ENCODE data around the gene GAB2. TPM values are rescaled to one million over a fixed set of nuclear protein-coding genes. Genes with fewer than 3 reads are reported as not detected.

The GAB2 gene
- polyA plus RNA-seq, 1 donor: 12.6 TPM

- no peak for DNase-seq (ENCODE audit: low read depth)
Observed at GRCh38 chr11:78344094-78344493, 73.5 kb downstream of the GAB2 start.

DNA sequence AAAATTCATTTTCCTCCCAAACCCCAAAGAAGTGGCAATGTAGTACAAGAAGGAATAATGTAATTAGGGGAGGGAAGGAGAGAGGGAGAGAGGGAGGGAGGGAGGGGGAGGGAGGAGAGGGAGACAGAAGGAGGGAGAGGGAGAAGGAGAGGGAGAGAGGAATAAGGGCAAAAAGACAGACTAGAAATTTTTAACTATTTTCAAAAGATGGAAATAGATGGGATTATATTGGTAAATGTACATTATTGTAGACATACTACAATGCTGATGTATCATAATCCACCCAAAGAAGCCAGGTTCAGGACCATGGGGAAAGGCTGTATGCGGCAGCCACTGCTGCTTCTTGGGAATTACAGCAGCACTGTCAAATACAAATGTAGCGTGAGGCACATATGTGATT lies 74.3 kb downstream of the GAB2 start:
- no peak for DNase-seq (ENCODE audit: low read depth)

DNA sequence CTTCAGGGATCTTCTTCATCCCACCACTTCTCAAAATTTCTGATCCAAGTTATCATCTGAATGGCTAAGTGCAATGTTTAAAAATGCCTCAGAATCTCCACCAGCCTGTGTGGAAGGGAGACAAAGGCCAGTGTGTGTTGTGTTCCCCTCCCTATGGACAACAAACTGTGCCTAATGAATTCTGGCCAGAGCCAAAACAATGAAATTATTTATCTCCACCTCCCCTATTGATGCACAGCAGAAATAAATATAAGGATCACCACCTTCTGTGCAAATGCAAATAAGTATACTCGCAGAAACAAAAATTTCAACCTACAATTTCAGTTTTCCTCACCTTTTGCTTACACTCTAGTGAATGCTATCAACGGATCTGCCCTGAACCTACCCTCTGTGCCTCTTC lies 75.8 kb downstream of the GAB2 start:
- DNase-seq (ENCODE audit: low read depth): no peak

DNA sequence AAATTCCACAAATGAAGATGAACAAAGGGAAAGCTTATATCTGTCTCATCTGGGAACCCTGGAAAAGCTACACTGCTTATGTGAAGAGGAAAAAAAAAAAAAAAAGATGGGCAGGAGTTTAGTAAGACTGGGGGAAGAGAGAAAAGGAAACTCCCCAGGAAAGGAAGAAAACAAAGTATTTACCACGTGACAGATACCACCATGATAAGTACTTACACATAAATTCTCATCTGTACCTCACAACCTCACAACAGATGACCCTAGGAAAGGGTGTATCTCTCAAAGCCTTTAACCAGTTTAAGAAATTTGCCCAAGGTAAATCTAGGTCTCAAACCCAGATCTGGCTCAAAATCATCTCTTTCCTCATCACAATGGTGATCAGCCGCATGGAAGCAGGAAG lies 77.1 kb downstream of the GAB2 start:
- no peak for DNase-seq (ENCODE audit: low read depth)

DNA sequence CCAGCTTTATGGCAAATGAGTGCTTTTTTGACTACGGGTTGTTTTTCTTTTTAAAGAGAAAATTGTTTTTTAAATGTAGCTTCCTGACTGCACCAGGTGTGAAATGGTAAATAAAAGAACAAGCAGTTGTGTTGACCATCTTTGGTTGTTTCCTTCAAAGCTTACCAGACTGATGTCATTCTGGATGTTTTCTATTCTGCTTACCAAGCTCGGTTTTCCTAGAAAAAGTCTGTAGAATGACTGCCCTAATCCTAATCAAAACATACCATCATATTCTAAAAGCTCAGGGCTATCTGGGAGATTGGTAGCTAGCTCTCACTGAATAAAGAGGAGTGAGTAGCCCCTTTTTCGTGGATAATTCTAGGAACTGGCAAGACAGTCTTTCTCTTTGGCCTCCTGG lies 77.7 kb downstream of the GAB2 start:
- DNase-seq (ENCODE audit: low read depth): no peak

DNA sequence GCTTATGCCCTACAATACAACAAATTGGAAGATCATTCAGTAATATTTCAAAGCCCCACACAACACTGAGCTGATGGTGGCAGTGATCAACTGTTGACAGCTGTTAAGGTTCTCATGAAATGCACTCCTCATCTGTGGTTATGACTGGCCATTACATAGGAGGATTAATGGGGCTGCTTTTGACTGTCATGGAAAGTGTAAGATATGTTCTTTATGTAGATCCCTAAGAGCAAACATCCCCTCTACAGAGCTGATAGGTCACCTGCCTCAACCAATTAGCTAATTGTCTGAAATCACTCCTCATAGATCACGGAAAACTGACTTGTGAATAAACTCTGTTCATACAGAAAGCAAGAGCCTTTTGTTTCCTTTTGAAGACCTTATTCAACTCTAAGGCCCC lies 78.1 kb downstream of the GAB2 start:
- DNase-seq (ENCODE audit: low read depth): no peak

DNA sequence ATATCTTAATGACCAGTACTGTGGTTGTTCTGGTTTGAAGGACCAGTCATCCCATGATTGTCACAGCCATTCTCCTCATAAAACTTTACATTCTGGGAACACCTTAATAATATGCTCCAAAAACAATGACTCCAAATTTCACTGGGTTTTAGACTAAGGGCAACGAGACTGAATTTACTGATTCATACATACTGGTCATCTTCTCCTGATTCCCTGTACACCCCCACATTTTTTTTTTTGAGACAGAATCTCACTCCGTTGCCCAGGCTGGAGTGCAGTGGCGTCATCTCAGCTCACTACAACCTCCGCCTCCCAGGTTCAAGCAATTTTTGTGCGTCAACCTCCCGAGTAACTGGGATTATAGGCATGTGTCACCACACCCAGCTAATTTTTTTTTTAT lies 78.9 kb downstream of the GAB2 start:
- no peak for DNase-seq (ENCODE audit: low read depth)

DNA sequence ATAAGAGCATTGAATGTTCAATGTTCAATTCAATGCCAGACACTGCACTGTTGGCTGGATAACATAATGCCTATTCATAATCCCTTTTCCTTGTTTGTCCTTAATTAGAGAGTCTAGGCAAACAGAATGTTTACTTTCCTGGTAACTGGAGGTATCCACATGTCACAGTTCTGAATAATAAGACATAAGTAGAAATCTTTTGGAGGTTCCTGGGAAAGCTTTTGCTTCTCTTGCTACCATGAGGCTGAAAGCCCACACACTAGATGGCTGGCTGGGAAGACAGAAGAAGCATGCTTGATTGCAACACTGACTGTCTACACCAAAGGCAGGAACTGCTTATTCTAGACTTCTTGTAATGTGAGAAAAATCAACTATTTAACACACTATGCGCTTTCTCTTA lies 79.5 kb downstream of the GAB2 start:
- DNase-seq (ENCODE audit: low read depth): no peak

DNA sequence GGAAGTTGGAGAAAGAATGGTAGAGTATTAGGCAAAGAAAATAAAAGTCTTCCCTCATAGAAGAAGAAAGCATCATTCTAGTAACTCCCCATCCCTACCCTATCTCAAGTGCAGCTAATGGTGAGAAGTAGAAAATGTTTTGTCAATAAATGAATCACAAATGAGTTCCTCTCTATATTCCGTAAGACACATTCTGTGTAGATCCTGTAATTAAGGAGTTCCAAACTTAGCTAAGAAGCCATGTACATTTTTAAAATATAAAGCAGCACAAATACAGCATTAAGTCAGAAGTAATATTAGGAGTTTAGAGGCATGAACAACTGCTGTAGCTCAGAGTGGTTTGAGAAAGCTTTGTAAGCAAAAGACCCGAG lies 80.1 kb downstream of the GAB2 start:
- no peak for DNase-seq (ENCODE audit: low read depth)

GRCh38 chr11:78336877-78337553 lies 80.6 kb downstream of the GAB2 start:
- no peak for DNase-seq (ENCODE audit: low read depth)

DNA sequence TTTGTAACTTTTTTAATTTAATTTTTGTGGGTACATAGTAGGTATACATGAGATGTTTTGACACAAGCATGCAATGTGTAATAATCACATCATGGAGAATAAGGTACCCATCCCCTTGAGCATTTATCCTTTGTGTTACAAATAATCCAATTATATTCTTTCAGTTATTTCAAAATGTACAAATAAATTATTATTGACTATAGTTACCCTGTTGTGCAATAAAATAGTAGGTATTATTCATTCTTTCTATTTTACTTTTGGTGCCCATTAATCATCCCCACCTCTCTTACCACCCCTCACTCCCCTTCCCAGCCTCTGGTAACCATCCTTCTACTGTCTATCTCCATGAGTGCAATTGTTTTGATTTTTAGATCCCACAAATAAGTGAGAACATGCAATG lies 83.5 kb downstream of the GAB2 start:
- no peak for DNase-seq (ENCODE audit: low read depth)

- DNase-seq (ENCODE audit: low read depth): no peak
Observed at GRCh38 chr11:78332872-78333271, 84.7 kb downstream of the GAB2 start.

DNA sequence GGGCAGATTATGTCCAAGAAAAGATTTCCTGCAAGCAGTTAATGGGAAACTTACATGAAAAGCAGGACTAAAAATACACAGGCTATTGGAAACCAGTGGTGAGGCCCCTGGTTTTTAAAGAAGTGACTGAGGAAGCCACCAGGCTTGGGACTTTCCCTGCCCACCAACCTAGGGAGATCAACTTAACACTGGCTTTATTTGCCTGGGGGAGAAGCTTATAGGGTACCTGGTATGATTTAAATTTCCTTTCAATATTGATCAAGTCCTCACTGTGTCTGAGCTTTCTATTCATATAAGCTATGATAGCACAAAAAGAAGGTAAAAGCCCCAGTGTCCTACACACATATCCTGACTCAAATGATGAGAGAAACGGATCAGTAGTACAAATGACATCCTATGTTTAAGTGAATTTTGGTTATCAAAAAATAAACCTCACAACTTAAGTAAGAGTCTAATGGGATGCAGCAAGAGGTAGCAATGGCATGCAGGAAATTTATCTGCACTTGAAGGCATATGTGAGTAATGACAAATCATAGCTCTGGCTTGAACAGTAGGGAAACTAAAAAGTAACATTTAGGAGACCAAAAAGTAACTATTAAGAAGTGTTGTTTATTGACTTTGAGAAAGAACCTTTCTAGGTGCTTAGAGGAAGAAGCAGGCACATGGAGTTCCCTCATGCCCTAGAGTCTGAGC lies 85.3 kb downstream of the GAB2 start:
- DNase-seq (ENCODE audit: low read depth): no peak

DNA sequence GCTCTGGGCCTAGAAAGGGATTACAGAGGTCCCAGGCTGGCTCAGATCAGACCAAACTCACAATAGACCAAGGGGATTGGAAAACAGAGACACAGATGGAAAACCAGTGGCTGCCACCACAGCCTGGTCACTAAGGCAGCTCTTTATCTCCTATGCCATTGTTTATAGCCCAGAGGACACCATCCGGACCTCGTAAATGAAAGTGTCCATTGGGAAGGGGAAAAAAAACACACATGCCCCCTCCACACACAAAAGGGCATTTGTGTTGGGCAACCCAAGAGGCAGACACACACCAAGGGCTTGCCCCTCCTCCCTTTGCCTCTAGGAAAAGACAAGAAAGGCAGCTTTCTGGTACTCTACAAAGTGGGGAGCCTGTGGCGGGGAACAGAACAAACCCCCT lies 85.9 kb downstream of the GAB2 start:
- DNase-seq (ENCODE audit: low read depth): no peak

- no peak for DNase-seq (ENCODE audit: low read depth)
Observed at GRCh38 chr11:78330361-78330760, 87.3 kb downstream of the GAB2 start.

GRCh38 chr11:78327945-78328344 lies 89.7 kb downstream of the GAB2 start:
- DNase-seq (ENCODE audit: low read depth): no peak

DNA sequence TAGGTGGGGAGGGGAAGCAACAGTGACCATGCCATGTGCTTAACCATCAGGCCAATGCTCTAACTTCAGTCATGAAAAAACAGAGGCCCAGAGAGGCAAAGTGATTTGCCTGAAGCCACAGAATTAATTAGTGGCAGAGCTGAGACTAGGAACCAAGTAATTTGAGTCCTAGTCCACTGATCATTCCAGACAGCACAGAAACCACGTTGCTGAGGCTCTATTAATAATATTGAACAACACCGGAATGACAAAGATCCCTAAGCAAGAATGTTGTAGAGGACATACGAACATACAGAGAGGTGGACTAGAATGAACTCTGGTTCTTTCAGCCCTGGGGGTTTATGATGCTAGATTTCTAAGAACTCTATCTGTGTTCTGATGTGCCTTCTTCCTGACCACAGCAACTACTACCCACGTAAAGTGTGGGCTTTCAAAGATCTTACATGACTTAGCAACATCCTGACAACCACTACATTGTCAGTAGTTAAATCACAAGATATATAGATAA lies 92.3 kb downstream of the GAB2 start:
- DNase-seq (ENCODE audit: low read depth): no peak

- DNase-seq (ENCODE audit: low read depth): no peak
Observed at GRCh38 chr11:78323363-78323762, 94.3 kb downstream of the GAB2 start.

DNA sequence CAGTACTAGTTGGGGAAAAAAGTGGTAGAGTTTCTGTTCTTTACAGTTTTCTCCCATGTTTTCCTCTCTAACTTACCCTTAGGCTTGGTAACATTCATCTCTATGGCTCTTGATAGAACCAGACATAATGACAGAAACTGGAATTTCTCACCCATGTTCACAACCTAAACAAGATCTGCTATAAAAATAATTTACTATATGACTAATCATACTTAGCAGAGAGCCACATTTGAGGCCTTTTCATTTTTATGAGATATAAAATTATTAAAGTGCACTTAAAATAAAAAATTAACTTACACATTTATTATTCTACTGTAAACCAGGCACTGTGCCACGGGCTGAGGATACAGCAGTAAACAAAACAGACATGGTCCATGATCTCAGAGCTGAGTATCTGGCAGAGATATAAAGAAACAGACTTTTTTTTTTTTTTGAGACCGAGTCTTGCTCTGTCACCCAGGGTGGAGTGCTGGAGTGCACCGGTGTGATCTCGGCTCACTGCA lies 98.1 kb downstream of the GAB2 start:
- no peak for DNase-seq (ENCODE audit: low read depth)

GRCh38 chr11:78318321-78319114 lies 99.1 kb downstream of the GAB2 start:
- DNase-seq (ENCODE audit: low read depth): no peak

- DNase-seq (ENCODE audit: low read depth): no peak
Observed at GRCh38 chr11:78315724-78316123, 101.9 kb downstream of the GAB2 start.

DNA sequence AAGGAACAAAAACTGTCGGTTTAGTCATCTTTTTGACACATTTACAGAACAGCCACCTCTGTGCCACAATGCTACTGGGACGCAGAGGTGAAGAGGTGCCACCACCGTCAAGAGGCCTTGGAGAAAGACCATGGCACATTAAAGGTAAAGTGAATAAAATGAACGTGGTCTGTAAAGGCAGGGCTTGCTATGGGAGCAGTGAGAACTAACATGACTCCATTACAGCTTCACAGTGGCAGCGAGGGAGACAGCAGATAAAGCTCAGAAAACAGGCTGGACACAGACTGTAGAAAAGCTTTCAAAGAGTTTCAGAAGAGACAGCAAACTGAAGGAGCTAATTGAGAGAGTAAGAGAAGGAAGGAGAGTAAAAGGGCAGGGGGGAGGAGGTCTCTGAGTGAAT lies 102.9 kb downstream of the GAB2 start:
- DNase-seq (ENCODE audit: low read depth): no peak

- no peak for DNase-seq (ENCODE audit: low read depth)
Observed at GRCh38 chr11:78313898-78314297, 103.7 kb downstream of the GAB2 start.

All from forelimb muscle (tissue), 1 donor.